Mucosa of stomach (tissue), 1 donor: ENCODE results near the gene GMDS.

ENCODE experiments used
- H3K27me3 ChIP-seq: one replicate; pipeline ENCODE4 v1.7.0; 2013; ENCODE audit warnings: mild to moderate bottlenecking, low read length; ENCODE audit not compliant: control insufficient read depth, insufficient read depth
- H3K36me3 ChIP-seq: one replicate; pipeline ENCODE4 v1.7.0; 2013; ENCODE audit warnings: low read length; ENCODE audit not compliant: control insufficient read depth, insufficient read depth
- H3K4me1 ChIP-seq: one replicate; pipeline ENCODE4 v1.7.0; 2013; ENCODE audit warnings: mild to moderate bottlenecking, low read length; ENCODE audit not compliant: control insufficient read depth, insufficient read depth
- H3K4me3 ChIP-seq: one replicate; pipeline ENCODE4 v1.7.0; 2013; ENCODE audit warnings: low read length
- H3K9ac ChIP-seq: one replicate; pipeline ENCODE4 v1.7.0; 2013; ENCODE audit warnings: mild to moderate bottlenecking, low read length, moderate library complexity
- H3K9me3 ChIP-seq: one replicate; pipeline ENCODE4 v1.7.0; 2013; ENCODE audit warnings: mild to moderate bottlenecking, low read length, moderate library complexity; ENCODE audit not compliant: control insufficient read depth
- donor health status: Pancreatic carcinoma.

Gene GMDS

DNA sequence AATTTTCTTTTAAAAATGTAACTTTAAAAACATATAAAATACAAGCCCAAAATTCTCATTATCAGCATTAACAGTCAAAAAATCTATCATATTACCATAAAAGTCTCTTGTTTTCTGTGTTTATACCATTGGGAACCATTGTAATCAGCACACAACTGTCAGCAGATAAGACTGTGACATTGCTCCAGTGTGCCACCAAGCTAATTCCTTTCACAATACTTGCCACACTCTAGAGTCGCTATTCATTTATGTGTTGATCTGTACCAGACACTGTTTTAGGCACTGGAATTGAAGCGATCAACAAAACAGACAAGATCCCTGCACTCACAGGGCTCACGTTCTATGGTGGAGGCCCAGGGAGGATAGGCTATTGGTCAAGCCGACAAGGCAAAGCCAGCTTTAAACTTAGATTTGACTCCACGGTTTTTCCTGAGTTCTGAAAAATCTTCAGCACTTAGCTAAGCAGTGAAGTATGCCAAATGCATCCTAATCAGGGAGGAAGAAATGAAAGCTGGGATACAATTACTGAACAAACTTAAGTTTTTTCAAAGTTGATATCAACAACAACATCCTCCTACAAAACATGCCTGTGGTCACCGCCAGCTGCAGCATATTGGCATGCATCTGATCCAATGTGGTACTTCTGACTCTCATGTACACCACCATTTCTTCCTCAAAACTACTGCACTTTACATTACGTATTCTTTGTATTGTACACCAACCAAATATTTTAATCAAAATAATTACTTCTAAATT, 60.5 kb downstream of the GMDS start:
- H3K36me3 ChIP-seq: no peaks in the 10 kb centered on the region
- no peaks in the 10 kb centered on the region for H3K4me1 ChIP-seq
- H3K9ac ChIP-seq: no peak overlapping the region
- no peak overlapping the region for H3K4me3 ChIP-seq
- no peaks in the 10 kb centered on the region for H3K9me3 ChIP-seq
- H3K27me3 ChIP-seq: no peaks in the 10 kb centered on the region

DNA sequence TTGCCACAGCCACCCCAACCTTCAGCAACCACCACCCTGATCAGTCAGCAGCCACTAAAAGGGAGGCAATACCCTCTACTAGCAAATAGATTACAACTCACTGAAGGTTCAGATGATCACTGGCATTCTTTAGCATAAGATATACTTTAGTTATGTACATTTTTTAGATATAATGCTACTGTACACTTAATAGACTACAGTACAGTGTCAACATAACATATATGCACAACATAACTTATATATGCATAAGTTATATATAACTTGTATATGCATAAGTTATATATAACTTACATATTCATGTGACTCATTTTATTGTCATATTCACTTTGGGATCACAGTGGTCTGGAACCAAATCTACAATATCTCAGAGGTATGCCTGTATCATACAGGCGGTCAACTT, 61.7 kb downstream of the GMDS start:
- no peaks in the 10 kb centered on the region for H3K4me1 ChIP-seq
- H3K4me3 ChIP-seq: no peak overlapping the region
- no peaks in the 10 kb centered on the region for H3K9me3 ChIP-seq
- H3K27me3 ChIP-seq: no peaks in the 10 kb centered on the region
- H3K36me3 ChIP-seq: no peaks in the 10 kb centered on the region
- H3K9ac ChIP-seq: no peak overlapping the region

DNA sequence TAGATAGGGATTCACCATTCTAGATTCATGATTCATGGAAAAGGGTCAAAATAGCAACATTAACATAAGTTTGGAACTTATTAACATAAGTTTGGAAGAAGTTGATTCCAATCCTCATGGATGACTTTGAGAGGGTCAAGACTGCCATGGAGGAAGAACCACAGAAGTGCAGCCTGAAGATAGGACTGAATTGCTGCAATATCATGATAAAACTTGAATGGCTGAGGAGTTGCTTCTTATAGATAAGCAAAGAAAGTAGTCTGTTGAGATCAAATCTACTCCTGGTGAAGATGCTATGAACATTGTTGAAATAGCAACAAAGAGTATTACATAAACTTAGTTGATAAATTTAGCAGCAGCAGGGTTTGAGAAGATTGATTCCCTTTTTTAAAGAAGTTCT, 62.2 kb downstream of the GMDS start:
- Histone ChIP-seq H3K36me3 (no peaks in the 10 kb centered on the region), H3K9ac (no peak overlapping the region), H3K9me3 (no peaks in the 10 kb centered on the region), H3K4me1 (no peaks in the 10 kb centered on the region), H3K4me3 (no peak overlapping the region), H3K27me3 (no peaks in the 10 kb centered on the region)

DNA sequence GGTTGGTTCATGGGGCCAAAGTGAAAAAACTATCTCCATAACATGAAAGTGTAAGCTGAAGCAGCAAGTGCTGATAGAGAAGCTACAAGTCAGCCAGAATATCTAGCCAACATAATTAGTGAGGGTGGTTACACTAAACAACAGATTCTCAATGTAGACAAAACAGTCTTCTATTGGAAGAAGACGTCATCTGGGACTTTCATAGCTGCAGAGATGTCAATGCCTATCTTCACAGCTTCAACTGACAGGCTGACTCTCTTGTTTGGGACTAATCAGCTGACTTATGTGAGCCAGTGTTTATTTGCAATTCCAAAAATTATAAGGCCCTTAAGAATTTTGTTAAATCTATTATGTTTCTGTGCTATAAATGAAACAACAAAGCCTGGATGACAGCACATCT, 63.2 kb downstream of the GMDS start:
- no peaks in the 10 kb centered on the region for H3K9me3 ChIP-seq
- H3K4me3 ChIP-seq: no peak overlapping the region
- H3K9ac ChIP-seq: no peak overlapping the region
- H3K36me3 ChIP-seq: no peaks in the 10 kb centered on the region
- no peaks in the 10 kb centered on the region for H3K4me1 ChIP-seq
- no peaks in the 10 kb centered on the region for H3K27me3 ChIP-seq

DNA sequence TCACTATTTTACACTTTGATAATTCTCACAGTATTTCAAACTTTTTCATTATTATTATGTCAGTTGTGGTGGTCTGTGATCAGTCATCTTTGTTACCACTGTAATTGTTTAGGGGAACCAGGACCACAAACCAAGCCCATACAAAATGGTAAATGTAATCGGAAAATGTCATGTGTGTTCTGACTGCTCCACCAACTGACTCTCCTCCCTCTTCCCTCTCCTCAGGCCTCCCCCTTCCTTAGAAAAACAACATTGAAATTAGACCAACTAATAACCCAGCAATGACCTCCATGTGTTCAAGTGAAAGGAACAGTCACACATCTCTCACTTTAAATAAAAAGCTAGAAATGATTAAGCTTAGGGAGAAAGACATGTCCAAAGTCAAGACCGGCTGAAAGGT, 63.8 kb downstream of the GMDS start:
- H3K9me3 ChIP-seq: no peaks in the 10 kb centered on the region
- no peaks in the 10 kb centered on the region for H3K27me3 ChIP-seq
- no peaks in the 10 kb centered on the region for H3K4me1 ChIP-seq
- H3K36me3 ChIP-seq: no peaks in the 10 kb centered on the region
- no peak overlapping the region for H3K9ac ChIP-seq
- H3K4me3 ChIP-seq: no peak overlapping the region

DNA sequence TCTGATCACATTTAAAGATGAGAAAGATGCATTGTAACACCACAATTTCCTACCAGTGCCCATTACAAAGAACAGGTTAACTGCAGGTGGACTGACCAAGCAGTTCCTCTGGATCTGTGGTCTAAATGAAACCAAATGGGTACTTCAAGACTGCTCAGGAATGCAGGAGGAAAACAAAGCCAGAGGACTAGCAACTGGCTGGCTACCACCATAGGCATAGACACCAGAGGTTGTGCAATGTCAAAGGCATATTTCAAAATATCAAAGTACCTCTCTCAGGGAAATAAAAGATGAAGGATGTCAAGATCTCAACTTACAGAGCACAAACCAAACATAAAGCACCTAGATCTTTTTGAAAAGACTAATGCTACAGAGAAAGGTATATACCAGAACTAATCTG, 65.5 kb downstream of the GMDS start:
- no peaks in the 10 kb centered on the region for H3K9me3 ChIP-seq
- H3K36me3 ChIP-seq: no peaks in the 10 kb centered on the region
- H3K4me1 ChIP-seq: no peaks in the 10 kb centered on the region
- no peak overlapping the region for H3K9ac ChIP-seq
- no peak overlapping the region for H3K4me3 ChIP-seq
- H3K27me3 ChIP-seq: no peaks in the 10 kb centered on the region

DNA sequence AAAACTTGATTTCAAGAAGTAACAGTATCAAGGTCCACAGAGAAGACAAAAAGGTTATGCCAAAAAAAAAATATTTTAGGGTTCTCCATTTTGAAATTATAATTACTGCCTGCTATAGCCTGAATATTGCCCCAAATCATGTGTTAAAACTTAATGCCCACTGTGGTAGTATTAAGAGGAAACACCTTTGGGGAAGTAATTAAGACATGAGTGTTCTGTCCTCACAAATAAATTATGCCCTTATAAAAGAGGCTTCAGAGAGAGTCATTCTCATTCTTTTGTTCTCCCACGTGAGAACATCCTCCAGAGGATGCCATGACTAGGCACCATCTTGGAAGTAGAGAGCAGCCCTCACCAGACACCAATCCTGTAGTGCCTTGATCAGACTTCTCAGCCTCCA, 66.2 kb downstream of the GMDS start:
- Histone ChIP-seq H3K4me3 (no peak overlapping the region), H3K27me3 (no peaks in the 10 kb centered on the region), H3K4me1 (no peaks in the 10 kb centered on the region), H3K36me3 (no peaks in the 10 kb centered on the region), H3K9ac (no peak overlapping the region), H3K9me3 (no peaks in the 10 kb centered on the region)

DNA sequence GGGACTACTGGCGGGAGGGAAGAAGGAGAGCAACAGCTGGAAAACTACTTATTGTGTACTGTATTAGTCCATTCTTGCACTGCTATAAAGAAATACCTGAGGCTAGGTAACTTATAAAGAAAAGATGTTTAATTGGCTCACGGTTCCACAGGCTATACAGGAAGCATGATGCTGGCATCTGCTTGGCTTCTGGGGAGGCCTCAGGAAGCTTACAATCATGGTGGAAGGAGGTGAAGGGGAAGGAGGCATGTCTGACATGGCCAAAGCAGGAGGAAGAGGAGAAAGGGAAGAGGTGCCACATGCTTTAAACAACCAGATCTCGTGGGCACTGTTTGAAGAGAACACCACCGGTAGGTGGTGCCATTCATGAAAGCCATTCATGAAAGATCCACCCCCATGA, 67.3 kb downstream of the GMDS start:
- no peak overlapping the region for H3K9ac ChIP-seq
- no peaks in the 10 kb centered on the region for H3K9me3 ChIP-seq
- no peak overlapping the region for H3K4me3 ChIP-seq
- H3K27me3 ChIP-seq: no peaks in the 10 kb centered on the region
- no peaks in the 10 kb centered on the region for H3K36me3 ChIP-seq
- no peaks in the 10 kb centered on the region for H3K4me1 ChIP-seq

DNA sequence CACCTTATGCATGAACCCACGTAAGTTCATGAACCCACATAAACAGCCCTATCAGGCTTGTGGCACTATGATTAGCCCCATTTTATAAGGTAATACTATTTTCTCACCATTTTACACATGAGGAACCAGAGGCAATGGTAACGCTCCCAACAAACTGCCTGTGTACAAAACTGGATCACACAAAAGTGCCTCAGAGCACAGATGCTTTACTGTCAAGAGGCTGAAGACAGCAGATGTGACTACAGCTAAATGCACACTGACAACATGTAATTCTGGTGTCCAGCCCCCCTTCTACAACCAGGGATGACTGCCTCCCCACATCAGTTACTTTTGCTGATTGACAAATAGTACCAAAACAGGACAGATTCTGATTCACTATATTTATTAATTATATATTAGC, 69.6 kb downstream of the GMDS start:
- Histone ChIP-seq H3K36me3 (no peaks in the 10 kb centered on the region), H3K4me1 (no peaks in the 10 kb centered on the region), H3K27me3 (no peaks in the 10 kb centered on the region), H3K9ac (no peak overlapping the region), H3K4me3 (no peak overlapping the region), H3K9me3 (no peaks in the 10 kb centered on the region)

DNA sequence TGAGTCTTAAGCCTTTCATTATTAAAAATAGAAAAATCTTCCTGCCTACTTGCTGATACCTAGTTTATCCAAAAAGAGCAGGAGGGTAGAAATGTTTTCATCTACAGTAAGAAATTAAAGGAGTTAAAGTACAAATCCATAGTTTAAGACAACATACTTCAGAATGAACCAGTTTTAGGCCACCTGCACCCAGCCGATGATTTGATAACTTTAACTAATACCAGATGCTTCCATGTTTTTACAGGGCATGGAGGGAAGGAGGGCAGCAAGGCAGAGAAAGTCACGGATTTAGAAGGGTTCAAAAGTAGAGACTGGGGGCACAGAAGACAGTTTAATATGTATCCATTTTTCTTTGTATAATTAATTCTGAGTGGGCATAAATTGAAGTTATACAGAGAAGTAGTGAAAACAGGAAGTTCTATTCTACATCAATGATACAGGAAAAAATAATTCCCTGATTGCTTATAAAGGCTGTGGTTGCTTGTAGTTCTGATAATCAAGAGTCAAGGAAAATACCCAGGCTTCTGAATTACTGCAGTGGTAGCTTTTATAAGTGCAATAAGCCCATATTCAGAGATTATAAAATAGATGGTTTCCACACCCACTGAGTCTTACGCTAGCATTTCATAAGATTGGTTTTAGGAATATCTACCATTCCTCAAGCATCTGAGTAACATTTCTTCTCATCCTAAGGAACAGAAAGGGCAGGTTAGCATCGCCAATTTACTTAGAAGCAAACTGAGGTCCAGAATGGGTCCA, 72.0 kb downstream of the GMDS start:
- no peak overlapping the region for H3K9ac ChIP-seq
- H3K4me1 ChIP-seq: peaks cover 1% of the 10 kb centered on the region
- no peak overlapping the region for H3K4me3 ChIP-seq
- no peaks in the 10 kb centered on the region for H3K27me3 ChIP-seq
- no peaks in the 10 kb centered on the region for H3K9me3 ChIP-seq
- no peaks in the 10 kb centered on the region for H3K36me3 ChIP-seq

DNA sequence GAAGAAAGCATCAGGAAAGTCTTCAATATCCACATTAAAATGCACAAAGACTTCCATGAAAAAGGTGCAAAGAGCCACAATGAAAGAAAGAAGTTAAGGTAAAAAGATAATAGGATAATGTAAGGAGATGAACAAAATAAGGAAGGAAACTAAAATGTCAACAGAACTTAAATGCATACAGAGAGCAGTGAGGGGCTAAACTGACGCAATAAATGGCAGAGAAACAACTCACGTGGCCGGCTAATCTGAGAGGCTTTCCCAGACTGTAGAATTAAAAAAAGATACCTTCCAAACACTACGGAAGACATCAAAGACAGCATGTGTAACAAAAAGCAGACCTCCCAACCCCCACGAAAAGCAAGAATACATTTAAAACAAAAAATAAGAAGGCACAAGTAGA, 73.7 kb downstream of the GMDS start:
- Histone ChIP-seq H3K27me3 (no peaks in the 10 kb centered on the region), H3K9ac (no peak overlapping the region), H3K4me3 (no peak overlapping the region), H3K4me1 (peaks cover 15% of the 10 kb centered on the region), H3K9me3 (no peaks in the 10 kb centered on the region), H3K36me3 (no peaks in the 10 kb centered on the region)

DNA sequence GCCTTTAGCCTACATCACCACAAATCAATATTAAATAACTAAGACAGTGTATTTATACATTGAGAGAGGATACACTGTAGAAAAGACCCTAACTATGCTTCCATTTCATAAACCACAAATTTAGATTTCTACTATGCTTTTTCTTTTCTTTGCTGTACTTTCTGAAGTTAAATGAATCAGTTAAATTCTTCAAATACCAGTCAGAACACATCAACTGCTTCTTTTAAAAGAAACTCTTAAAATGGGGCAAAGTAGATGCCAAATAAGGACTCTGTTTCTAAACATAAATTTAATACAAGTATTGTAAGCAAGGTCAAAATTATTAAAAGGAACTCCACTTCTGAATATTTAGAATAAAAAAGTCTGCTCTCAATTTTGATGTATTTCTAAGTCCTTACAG, 76.9 kb downstream of the GMDS start:
- Histone ChIP-seq H3K4me3 (no peak overlapping the region), H3K27me3 (no peaks in the 10 kb centered on the region), H3K4me1 (peaks cover 17% of the 10 kb centered on the region), H3K9me3 (no peaks in the 10 kb centered on the region), H3K36me3 (no peaks in the 10 kb centered on the region), H3K9ac (no peak overlapping the region)
